Right lobe of liver (tissue), 6 donors: ENCODE measurements around the gene MORC2. TPM values are rescaled to one million over a fixed set of nuclear protein-coding genes. Genes with fewer than 3 reads are reported as not detected.

Experiments
- ATAC-seq, 4 donors: fragments of 200-7000 bp; cut with Tn5 transposase; one replicate each; pipeline ENCODE4 v1.9.1; 2020; ENCODE audit warnings: mild to moderate bottlenecking in 4 of 4, moderate library complexity in 4 of 4
- DNase-seq, 3 donors: peaks; one replicate each; pipeline ENCODE4 v3.0.0-alpha.2; 2020
- H3K27ac ChIP-seq, 3 donors: fragments of 200-600 bp; one replicate each; pipeline ENCODE4 v1.8.0; 2022
- H3K27me3 ChIP-seq, 2 donors: fragments of 200-600 bp; one replicate each; pipeline ENCODE4 v1.8.0; 2022
- H3K36me3 ChIP-seq, 4 donors: fragments of 200-600 bp; sonication (generic) in 1 of 4; one replicate each; pipeline versions ENCODE4 v1.5.1 to v1.8.0; 2017 to 2022; ENCODE audit warnings: control low read depth in 1 of 4
- H3K4me1 ChIP-seq, 4 donors: fragments of 200-600 bp; sonication (generic) in 1 of 4; one replicate each; pipeline versions ENCODE4 v1.5.1 to v1.8.0; 2017 to 2022; ENCODE audit warnings: control low read depth in 1 of 4
- H3K4me3 ChIP-seq, 3 donors: fragments of 200-600 bp; one replicate each; pipeline ENCODE4 v1.8.0; 2022
- H3K9me3 ChIP-seq, 4 donors: fragments of 200-600 bp; sonication (generic) in 1 of 4; one replicate each; pipeline versions ENCODE4 v1.5.1 to v1.8.0; 2017 to 2022; ENCODE audit warnings: control low read depth in 1 of 4
- CTCF ChIP-seq, 4 donors: fragments of 200-600 bp in 3 of 4; fragments of 450-650 bp in 1 of 4; IDR thresholded peaks; one replicate each; pipeline versions ENCODE4 v1.5.1 to v1.8.0; 2016 to 2022; ENCODE audit warnings: antibody characterized with exemption in 4 of 4, mild to moderate bottlenecking in 2 of 4
- POLR2A ChIP-seq: fragments of 450-650 bp; IDR thresholded peaks from one replicate; pipeline ENCODE4 v1.6.1; 2017; ENCODE audit warnings: antibody characterized with exemption, mild to moderate bottlenecking
- WGBS: methylation state at CpG from one replicate; pipeline ENCODE4 v1.1.6; 2018; ENCODE audit warnings: low coverage, low lambda C conversion rate; ENCODE audit not compliant: insufficient coverage; ENCODE audit errors: missing lambda C conversion rate; 5-methylcytosine and 5-hydroxymethylcytosine counted together
- intact Hi-C, 2 donors: fragments of 100-400 bp; cut with DNase I; formaldehyde crosslinking; loops; one replicate each; pipeline versions ENCODE4 v1.11.2 to v1.14.1; 2022
- long read RNA-seq: library from polyadenylated mRNA; unstranded; transcript quantifications from one replicate; pipeline ENCODE4 v2.0.0, GENCODE V29; 2019
- total RNA-seq, 6 experiments: library from RNA; depleted of rRNA in 2 of 6; stranded (reverse); fragments of >200 nt in 2 of 6; fragmentation: NEBNext Ultra II Directional in 3 of 6; extraction: Animal tissue kit (Norgen Biotek cat#: 25700) in 3 of 6; gene quantifications; one replicate each; pipeline versions ENCODE4 v1.1.0 to v1.2.4, GENCODE V29; 2016 to 2023
- donor health status: DM: no; HTN: yes; CAD: no.
- donor health status: DM: no; HTN: no; CAD: no.
- donor health status: DM: no; HTN: no; CAD: no.
- donor health status: DM: no; HTN: yes; CAD: no.
- donor health status: DM: no; HTN: yes; CAD: no.

Gene MORC2
- total RNA-seq = 10 to 100 TPM in 3 of 6 experiments, 1 to 10 TPM in 3; 7.0 to 15.6 (median 10.8) TPM
- long read RNA-seq, partial matches to known transcripts = 1 of 4 reads
- long read RNA-seq, other reads (novel, unspliced or antisense) = 2 of 4 reads

DNA sequence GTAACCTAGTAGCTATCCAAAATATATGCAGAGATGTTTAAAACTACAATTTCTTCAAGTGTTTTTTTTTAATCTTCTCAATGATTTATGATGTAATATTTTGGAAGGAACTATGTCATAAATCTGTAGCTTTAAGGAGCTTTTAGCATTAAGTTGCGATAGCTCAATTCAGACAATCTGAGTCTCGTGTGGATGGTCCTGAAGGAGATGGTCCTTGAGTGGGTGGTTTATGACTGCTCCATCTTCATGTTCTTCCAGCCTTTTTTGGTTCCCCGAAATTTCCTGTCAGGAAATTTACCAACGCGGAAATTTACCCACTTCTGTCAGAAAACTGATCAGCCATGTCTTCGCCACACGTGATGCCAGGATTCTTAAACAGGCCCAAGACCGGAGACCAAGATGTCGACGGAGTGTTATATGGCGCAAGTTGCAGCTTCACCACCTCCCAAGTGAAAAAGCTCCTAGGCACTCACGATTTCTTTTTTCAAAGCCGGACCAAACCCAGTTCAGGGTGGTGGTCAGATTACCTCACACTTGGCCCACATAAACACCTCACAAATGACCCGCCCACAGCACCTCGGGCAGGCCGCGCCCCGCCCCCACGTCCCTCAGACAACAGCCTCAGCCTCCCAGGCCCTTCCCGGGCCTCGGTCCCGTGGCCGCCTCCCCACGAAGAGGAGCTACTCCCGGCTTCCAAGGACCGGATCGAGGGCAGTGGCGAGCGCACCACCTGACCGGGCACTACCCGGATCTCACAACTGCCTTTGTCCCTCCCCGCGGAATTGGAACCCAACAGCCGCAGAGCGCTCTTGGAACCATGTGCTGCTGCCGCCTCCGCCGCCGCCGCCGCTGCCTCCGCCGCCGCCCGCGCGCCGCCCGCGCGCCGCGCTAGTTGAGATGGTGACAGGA lies at the start of gene MORC2:
TSS of gene MORC2 (minus strand) at position 760 of the 909 bp plus-strand sequence. CDS start 885 bp downstream, outside the sequence.
- H3K27ac ChIP-seq = peak within 1 kb of the TSS; percentile 86 to 95 (median 89)
- H3K4me3 ChIP-seq = peak within 1 kb of the TSS; percentile 74 to 86 (median 80)
- intact Hi-C loops = no loop called here
- DNase-seq (peak; percentile 76 to 84 (median 79)), ATAC-seq (peak; percentile 54 to 68 (median 61))
- no peaks in the 10 kb centered on the region for H3K27me3 ChIP-seq
- H3K9me3 ChIP-seq = no peaks in the 10 kb centered on the region
- TF ChIP-seq POLR2A (no peak), CTCF (IDR thresholded peaks at IDR 0.05) (no peak)
- H3K36me3 ChIP-seq = peaks cover 0 to 10% (median 5%) of the 10 kb centered on the region in 4 donors
- WGBS = 26% methylated on average over 26 of the region's 53 CpGs
- H3K4me1 ChIP-seq = peaks cover 0 to 28% (median 4%) of the 10 kb centered on the region in 4 donors

- Histone ChIP-seq H3K4me1 (peaks cover 0 to 10% (median 2%) of the 10 kb centered on the region in 4 donors), H3K36me3 (no peaks in the 10 kb centered on the region), H3K9me3 (peaks cover 0 to 6% (median 0%) of the 10 kb centered on the region in 4 donors), H3K27me3 (no peaks in the 10 kb centered on the region), H3K4me3 (no peak overlapping the region), H3K27ac (no peak overlapping the region)
- DNase-seq = no peak
- intact Hi-C loops = no loop called here
- ATAC-seq = no peak
- TF ChIP-seq CTCF (IDR thresholded peaks at IDR 0.05) (no peak), POLR2A (no peak)
Observed at GRCh38 chr22:31005535-31005934, 37.0 kb upstream of the MORC2 start.

- peaks cover 0 to 10% (median 2%) of the 10 kb centered on the region in 4 donors for H3K4me1 ChIP-seq
- peak overlapping the region in 2 of 3 donors; percentile 71 to 83 for H3K27ac ChIP-seq
- H3K27me3 ChIP-seq = no peaks in the 10 kb centered on the region
- H3K4me3 ChIP-seq = no peak overlapping the region
- intact Hi-C loops = no loop called here
- no peak for TF ChIP-seq POLR2A
- TF ChIP-seq CTCF (IDR thresholded peaks at IDR 0.05) = no peak
- no peaks in the 10 kb centered on the region for H3K36me3 ChIP-seq
- WGBS = 10% methylated on average over 4 of the region's 6 CpGs
- DNase-seq = peak; percentile 48 to 85 (median 75)
- peak; percentile 99 for ATAC-seq
- peaks cover 0 to 6% (median 0%) of the 10 kb centered on the region in 4 donors for H3K9me3 ChIP-seq
Observed at GRCh38 chr22:31001124-31001770, 32.7 kb upstream of the MORC2 start.

DNA sequence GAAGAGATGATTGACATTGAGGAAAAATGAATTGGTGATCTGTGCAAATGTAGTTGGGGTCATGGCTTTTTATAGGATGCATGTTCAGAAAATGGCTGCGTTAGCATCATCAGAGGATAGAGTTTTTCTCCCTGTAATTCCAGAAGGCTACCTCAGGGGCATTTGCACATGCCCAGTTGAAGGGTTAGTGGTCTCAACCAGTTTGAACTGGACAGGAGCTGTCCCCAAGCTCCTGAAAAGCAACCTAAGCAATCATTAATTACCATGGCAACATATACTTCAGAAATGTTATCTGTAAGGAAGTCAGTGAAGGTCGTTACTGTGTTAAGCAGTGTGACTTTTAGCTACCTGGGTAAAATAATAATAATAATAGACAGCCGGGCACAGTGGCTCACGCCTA lies 29.8 kb upstream of the MORC2 start:
- 76% methylated on average over 4 of the region's 4 CpGs for WGBS

More for the DNA sequence above, 29.8 kb upstream of the MORC2 start:
- H3K27me3 ChIP-seq = no peaks in the 10 kb centered on the region
- no peaks in the 10 kb centered on the region for H3K36me3 ChIP-seq
- peaks cover 0 to 10% (median 2%) of the 10 kb centered on the region in 4 donors for H3K4me1 ChIP-seq
- intact Hi-C loops = no loop called here
- H3K9me3 ChIP-seq = no peaks in the 10 kb centered on the region
- ATAC-seq (no peak), DNase-seq (no peak)
- no peak overlapping the region for H3K27ac ChIP-seq
- TF ChIP-seq POLR2A (no peak), CTCF (IDR thresholded peaks at IDR 0.05) (no peak)
- no peak overlapping the region for H3K4me3 ChIP-seq
